ENCODE results near the gene TASP1. TPM values are rescaled to one million over a fixed set of nuclear protein-coding genes. Genes with fewer than 3 reads are reported as not detected.
"Not testable (repeated sequence)": the region's sequence is repeated elsewhere in the genome, so short reads cannot be mapped to it uniquely, and the experiment has no call there.

Gene TASP1
- total RNA-seq, 1 experiment from 2014 or later: 12.8 TPM

DNA sequence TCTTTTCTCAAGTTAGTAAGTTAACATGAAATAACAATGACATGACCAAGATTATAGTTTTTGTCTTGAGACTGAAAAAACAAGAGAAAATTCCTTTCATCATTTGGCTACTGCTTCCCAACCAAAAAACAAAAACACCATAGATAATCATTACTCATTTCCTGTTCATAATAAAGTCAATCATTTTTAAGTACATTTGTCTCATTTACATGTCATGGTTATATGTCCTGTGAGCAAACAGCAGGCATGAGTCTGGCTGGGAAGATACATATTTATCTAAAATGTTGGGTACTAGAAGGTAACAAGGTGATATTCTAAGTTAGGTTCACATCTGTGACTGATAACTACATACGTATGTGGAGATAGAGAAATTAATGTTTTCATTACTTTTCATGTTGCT, 237.1 kb downstream of the TASP1 start:
- DNase-seq (ENCODE audit: low spot score): no peak

DNA sequence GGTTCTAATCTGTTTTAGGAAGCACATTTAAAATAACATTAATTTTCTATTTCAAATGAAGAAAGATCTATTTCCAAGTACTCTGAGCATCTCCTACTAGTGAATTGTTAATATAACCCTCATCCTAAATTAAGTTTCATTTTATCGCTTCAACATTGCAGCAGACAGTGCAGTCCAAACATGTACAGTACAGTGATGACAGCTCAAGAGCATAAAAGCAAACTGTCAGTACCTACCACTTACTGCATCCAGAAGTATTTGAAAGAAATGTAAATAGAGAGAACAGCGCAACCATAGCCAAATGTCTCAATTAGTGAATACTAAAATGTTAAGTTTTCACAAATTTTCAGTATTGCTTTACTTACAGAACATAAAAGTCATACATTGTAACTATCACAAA, 238.3 kb downstream of the TASP1 start:
- no peak for DNase-seq (ENCODE audit: low spot score)

- no peak for DNase-seq (ENCODE audit: low spot score)
Observed at GRCh38 chr20:13397300-13397724, 241.4 kb downstream of the TASP1 start.

DNA sequence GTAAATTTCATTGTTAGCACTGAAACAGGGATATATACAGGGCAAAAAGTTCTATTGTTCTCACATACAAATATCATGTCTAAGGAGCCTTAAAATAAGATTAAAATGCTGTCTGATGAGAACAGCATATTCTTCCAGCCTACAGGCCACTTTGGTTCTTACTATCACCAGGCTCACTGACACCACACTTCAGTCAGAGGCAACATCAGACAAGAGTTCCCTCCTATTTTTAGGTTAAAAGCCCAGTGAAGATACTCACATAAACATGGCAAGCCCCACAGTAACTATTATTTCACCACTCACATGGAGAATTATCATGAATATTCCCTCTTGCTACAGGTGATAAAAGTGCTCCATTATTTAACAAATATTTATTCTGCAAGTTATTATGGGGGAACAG, 241.9 kb downstream of the TASP1 start:
- no peak for DNase-seq (ENCODE audit: low spot score)

- no peak for DNase-seq (ENCODE audit: low spot score)
Observed at GRCh38 chr20:13396022-13396421, 242.7 kb downstream of the TASP1 start.

DNA sequence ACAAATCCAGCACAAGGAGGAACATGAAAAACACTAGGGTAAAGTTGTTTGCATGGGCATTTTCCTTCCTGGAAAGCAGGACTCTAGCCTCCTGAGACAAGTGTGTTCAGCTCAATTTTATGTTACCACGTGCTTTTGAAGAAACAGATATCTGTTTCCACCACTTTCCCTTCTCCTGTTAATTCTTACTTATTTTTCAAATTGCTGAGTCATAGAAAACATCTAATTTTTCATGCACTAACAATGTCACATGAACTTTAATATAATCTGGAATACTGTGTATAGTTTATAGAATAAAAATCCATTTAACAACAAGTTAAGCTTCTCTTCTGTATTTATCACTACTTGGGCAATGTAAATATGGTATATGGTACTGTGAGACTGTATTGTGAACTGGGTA, 243.5 kb downstream of the TASP1 start:
- DNase-seq (ENCODE audit: low spot score): no peak

GRCh38 chr20:13392391-13392790, 246.3 kb downstream of the TASP1 start:
- DNase-seq (ENCODE audit: low spot score): no peak

DNA sequence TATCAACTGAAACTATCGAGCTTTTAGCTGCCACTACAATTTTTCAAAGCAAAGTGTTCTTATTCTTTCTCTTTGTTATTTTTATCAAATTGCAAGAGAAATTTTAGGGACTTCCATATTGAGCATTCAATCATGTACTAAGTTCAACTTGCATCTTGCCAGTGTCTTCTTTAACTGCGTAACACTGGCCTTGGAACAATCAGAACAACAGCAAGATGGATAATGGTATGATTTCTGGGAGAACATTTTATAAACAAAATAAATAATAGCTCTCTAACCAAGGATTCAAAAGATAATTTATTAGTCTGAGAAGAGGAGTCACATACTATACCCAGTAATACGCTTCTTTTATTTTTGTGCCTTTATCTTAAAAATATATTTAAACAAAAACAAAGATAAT, 249.6 kb downstream of the TASP1 start:
- no peak for DNase-seq (ENCODE audit: low spot score)

GRCh38 chr20:13384132-13384531, 254.6 kb downstream of the TASP1 start:
- DNase-seq (ENCODE audit: low spot score): no peak

- no peak for DNase-seq (ENCODE audit: low spot score)
Observed at GRCh38 chr20:13382786-13383185, 255.9 kb downstream of the TASP1 start.

DNA sequence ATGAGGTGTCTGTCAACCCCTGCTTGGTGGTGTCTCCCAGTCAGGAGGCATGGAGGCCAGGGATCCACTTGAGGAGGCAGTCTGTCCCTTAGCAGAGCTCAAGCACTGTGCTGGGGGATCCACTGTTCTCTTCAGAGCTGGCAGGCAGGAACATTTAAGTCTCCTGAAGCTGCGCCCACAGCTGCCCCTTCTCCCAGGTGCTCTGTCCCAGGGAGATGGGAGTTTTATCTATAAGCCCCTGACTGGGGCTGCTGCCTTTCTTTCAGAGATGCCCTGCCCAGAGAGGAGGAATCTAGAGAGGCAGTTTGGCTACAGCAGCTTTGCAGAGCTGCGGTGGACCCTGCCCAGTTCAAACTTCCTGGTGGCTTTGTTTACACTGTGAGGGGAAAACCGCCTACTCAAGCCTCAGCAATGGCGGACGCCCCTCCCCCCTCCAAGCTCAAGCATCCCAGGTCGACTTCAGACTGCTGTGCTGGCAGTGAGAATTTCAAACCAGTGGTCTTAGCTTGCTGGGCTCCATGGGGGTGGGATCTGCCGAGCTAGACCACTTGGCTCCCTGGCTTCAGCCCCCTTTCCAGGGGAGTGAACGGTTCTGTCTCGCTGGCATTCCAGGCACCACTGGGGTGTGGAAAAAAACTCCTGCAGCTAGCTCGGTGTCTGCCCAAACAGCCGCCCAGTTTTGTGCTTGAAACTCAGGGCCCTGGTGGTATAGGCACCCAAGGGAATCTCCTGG, 258.1 kb downstream of the TASP1 start:
- DNase-seq (ENCODE audit: low spot score): not testable (repeated sequence)

DNA sequence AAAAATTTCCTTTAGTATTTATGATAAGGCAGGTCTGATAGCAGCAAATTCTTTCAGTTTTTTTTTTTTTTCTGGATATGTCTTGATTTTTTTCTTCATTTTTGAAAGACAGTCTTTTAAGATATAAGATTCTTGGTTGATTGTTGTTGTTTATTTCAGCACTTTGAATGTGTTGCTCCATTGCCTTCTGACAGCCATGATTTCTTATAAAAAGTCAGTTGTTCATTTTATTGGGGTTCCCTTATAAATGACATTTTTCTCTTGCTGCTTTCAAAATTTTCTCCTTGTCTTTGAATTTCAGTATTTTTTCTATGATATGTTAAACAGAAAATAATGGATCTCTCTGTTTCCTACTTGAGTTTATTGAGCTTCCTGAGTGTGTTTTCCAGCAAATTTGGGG, 265.3 kb downstream of the TASP1 start:
- DNase-seq (ENCODE audit: low spot score): no peak

GRCh38 chr20:13364278-13365170, 274.2 kb downstream of the TASP1 start:
- no peak for DNase-seq (ENCODE audit: low spot score)

DNA sequence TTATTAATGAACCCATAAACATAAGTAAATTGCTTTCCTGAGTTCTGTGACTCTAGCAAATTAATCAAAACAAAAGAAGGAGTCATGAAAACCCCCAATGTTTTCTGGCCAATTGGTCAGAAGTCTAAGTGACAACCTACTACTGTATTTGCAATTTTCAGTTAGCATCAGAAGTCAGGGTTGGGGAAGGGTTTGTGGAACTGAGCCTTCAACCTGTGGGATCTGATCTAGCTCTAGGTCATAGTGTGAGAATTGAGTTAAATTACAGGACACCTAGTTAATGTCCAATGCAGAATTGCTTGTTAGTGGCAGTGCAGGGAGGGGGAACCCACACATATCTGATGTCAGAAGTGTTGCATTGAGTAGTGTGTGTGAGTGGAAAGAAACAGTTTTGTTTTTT, 275.3 kb downstream of the TASP1 start:
- no peak for DNase-seq (ENCODE audit: low spot score)

- not testable (repeated sequence) for DNase-seq (ENCODE audit: low spot score)
Observed at GRCh38 chr20:13362165-13362564, 276.6 kb downstream of the TASP1 start.

- DNase-seq (ENCODE audit: low spot score): not testable (repeated sequence)
Observed at GRCh38 chr20:13358936-13359335, 279.8 kb downstream of the TASP1 start.

- DNase-seq (ENCODE audit: low spot score): not testable (repeated sequence)
Observed at GRCh38 chr20:13357782-13358181, 280.9 kb downstream of the TASP1 start.

DNA sequence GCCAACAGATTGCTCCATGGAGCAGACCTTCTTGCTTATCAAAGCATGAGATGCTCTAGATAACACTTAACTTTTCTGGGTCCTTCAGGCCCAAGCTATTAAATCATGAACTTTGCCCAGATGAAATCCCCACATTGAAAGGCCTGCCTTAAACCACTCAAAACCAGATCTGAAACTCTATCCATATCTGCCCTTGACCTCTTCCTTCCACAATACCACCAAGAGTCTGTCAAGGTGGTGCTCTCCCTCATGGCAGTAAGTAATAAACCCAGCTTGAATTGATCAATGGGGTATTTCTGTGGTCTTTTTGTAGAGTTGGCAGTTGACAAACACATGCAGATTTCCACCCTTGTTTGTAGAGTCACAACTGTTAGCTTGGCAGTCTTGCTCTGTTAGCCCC, 282.1 kb downstream of the TASP1 start:
- DNase-seq (ENCODE audit: low spot score): no peak

DNA sequence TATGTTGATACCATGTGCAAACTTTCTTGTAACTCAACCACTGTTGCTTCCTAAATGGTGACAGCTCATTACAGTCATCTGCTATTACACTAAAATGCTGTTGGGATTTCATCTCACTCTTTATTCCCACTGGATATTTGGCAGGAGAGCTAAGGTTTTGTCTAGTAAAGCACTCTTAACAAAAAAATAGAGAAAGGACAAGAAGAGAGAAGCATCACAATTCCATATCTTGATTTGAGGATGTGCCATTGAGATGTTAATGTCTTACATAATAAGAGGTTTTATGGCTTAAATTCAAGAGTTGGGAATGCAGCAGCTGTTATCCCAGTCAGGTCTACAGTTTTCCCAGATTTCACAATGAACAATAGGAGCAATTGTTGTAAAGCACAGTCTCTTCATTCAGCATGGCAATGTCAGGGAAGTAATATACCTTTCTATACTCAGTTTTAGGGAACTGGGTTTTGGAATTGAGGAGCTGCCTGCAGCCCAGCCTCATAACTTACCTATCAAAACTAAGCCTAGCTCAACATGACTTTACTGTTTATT, 282.7 kb downstream of the TASP1 start:
- no peak for DNase-seq (ENCODE audit: low spot score)

GRCh38 chr20:13355411-13355810, 283.3 kb downstream of the TASP1 start:
- DNase-seq (ENCODE audit: low spot score): no peak

- no peak for DNase-seq (ENCODE audit: low spot score)
Observed at GRCh38 chr20:13353261-13353945, 285.3 kb downstream of the TASP1 start.

- DNase-seq (ENCODE audit: low spot score): no peak
Observed at GRCh38 chr20:13349235-13349604, 289.5 kb downstream of the TASP1 start.

Measured in HT-29 (cell line).